SK-N-SH (cell line): ENCODE measurements around the gene CDKN2B-AS1.

Source experiments
- CTCF ChIP-seq: fragments of 200-600 bp; sonication (generic); IDR thresholded peaks from 2 replicates; pipeline ENCODE4 v1.6.1; 2017; ENCODE audit warnings: antibody characterized with exemption, mild to moderate bottlenecking, moderate library complexity
- POLR2AphosphoS5 ChIP-seq: IDR thresholded peaks from 2 replicates; pipeline ENCODE4 v1.6.1; 2012; ENCODE audit warnings: low read depth, low read length
- TAF1 ChIP-seq: IDR thresholded peaks from 2 replicates; pipeline ENCODE4 v1.6.1; 2012; ENCODE audit warnings: low read depth, mild to moderate bottlenecking, low read length, moderate library complexity, borderline replicate concordance

GRCh38 chr9:22114956-22115355 lies 120.4 kb downstream of the CDKN2B-AS1 start:
- TF ChIP-seq CTCF (no peak), TAF1 (no peak), POLR2AphosphoS5 (no peak)
